H54 (cell line): ENCODE results near the gene ULBP3.
"Not testable (repeated sequence)": the region's sequence is repeated elsewhere in the genome, so short reads cannot be mapped to it uniquely, and the experiment has no call there.

ENCODE experiments used
- DNase-seq: peaks from one replicate; pipeline ENCODE4 v3.0.0; 2011; ENCODE audit warnings: low spot score, mixed read lengths; ENCODE audit not compliant: insufficient read length
- FAIRE-seq: peaks from 3 replicates; lab custom pipeline; 2011; peaks lifted over from hg19 to GRCh38; lab: Jason Lieb, UNC
- POLR2A ChIP-seq: IDR thresholded peaks from 2 replicates; pipeline ENCODE4 v1.6.1; 2011; ENCODE audit warnings: low read depth, mild to moderate bottlenecking, low read length

Gene ULBP3

DNA sequence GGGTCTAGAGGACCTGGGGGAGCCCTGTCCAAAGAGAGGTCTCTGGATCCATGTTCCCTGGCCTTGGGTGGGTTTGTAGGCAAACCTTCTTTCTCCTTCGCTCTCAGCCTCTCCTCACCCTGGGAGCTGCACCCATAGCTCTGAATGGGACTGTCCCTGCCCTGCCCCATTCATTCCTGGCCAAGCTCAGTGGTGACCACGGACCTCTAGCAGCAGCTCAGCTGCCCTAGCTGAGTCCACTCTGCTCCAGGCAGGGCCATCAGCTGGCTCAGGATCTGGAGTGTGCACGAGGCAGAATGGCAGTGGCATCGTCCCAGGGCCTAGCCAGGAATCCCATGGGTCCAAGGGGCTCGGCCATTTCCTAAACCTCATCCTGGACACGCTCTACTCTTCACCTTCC is 5.3 kb downstream of the ULBP3 start:
- no peak for FAIRE-seq
- DNase-seq: no peak
- no peak for TF ChIP-seq POLR2A

DNA sequence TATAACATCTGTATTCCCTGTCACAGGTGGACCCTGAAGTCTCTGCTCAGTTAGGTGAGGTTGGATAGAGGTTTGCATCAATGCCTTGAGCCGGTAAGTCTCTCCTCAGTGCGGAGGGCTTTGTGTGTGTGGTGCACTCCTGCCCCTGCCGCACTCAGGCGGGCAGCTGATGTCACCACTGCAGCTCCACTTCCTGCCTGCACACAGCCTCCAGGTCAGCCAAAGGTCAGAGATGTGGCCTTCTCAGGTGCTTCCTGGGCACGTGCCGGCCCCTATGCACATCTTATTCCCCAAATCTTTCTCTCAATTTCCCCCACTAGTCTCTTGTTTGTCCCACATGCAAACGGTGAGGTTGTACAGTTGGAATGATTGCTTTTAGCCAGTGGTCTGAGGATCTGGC is 8.9 kb downstream of the ULBP3 start:
- FAIRE-seq, DNase-seq: not testable (repeated sequence)

GRCh38 chr6:150058986-150059385 is 9.9 kb downstream of the ULBP3 start:
- DNase-seq (no peak), FAIRE-seq (no peak)
- TF ChIP-seq POLR2A: no peak

DNA sequence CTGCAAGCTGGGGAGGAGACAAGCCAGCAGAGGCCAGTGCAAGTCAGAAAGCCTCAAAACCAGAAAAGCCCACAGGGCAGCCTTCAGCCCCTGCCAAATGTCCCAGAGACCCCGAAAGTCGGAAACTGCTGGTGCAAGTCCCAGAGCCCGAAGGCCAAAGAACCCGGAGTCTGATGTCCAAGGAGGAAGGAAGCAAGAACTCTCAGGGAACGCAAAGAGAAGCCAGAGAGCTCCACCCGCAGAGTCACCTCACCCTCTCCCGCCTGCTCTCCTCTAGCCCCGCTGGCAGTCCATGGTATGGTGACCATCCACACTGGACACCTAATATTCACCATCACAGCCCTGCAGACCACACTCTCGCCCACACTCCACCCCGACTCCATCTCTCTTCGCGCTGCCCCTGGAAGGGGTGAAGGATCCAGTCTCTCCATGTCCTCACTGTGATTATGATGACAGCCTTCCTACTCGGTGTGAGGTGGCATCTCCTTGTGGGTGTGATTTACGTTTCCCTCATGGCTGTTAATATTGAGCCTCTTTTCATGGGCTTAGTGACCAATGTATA is 10.6 kb downstream of the ULBP3 start:
- no peak for TF ChIP-seq POLR2A
- DNase-seq (no peak), FAIRE-seq (no peak)

DNA sequence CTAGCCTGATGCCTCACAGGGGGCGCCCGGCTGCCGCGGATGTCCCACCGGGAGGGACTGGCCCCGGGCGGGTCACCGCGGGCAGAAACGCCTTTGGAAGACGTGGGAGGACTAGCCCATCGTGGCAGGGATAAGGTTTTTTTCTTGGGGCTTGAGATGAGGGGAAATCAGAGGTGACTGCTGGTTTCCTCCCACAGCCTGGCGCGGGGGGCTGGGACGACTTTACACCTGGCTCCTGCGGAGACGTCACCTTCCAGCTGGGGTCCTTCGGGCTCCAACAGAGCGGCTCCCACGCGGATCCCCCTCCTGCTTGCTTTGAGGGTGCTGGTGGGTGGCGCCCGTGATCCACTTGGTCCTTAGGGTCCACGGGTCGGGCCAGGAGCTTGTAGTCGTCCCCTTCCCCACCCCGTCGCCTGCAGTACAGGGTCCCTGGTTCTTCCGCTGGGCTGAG is 11.4 kb downstream of the ULBP3 start:
- DNase-seq (no peak), FAIRE-seq (no peak)
- TF ChIP-seq POLR2A: no peak

- no peak for DNase-seq
- FAIRE-seq: no peak
- TF ChIP-seq POLR2A: no peak
These were observed 12.0 kb downstream of the ULBP3 start for GRCh38 chr6:150056916-150057315.

GRCh38 chr6:150056156-150056555 is 12.8 kb downstream of the ULBP3 start:
- DNase-seq: no peak
- no peak for TF ChIP-seq POLR2A
- FAIRE-seq: no peak

- no peak for DNase-seq
- TF ChIP-seq POLR2A: no peak
- no peak for FAIRE-seq
These were observed 13.8 kb downstream of the ULBP3 start for GRCh38 chr6:150055131-150055530.

DNA sequence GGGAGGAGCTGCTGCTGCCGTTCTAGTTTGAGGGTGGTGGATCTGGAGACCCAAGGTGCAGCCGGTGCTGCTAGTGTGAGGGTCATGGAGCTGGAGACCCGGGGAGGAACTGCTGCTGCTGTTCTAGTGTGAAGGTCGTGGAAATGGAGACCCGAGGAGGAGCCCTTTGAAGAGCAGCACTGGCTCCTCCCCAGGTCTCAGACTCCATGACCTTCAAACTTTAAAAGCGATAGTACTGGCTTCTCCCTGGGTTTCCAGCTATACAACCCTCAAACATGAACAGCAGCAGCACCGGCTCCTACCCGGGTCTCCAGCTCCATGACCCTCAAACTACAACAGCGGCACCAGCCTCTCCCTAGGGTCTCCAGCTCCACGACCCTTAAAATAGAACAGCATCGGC is 15.5 kb downstream of the ULBP3 start:
- no peak for DNase-seq
- no peak for FAIRE-seq
- TF ChIP-seq POLR2A: no peak

GRCh38 chr6:150050846-150051245 is 18.1 kb downstream of the ULBP3 start:
- no peak for TF ChIP-seq POLR2A
- DNase-seq (no peak), FAIRE-seq (no peak)

DNA sequence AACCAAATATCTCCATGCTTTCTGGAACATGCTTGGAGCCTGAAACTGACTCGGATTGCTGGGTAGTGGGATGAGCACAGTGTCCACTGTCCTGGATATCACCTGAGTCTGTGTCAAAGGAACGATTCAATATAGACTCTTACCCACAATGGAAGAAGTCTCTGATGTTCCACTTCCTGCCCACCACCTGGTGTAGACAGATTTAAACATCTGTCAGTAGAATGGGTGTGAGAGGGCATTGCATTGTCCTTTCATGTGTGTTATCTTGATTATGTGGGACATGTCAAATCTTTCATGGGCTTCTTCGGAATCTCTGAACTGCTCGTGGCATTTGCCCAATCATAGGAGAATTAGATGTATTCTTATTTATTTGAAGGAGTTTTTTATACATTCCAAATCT is 20.8 kb downstream of the ULBP3 start:
- FAIRE-seq: no peak

DNA sequence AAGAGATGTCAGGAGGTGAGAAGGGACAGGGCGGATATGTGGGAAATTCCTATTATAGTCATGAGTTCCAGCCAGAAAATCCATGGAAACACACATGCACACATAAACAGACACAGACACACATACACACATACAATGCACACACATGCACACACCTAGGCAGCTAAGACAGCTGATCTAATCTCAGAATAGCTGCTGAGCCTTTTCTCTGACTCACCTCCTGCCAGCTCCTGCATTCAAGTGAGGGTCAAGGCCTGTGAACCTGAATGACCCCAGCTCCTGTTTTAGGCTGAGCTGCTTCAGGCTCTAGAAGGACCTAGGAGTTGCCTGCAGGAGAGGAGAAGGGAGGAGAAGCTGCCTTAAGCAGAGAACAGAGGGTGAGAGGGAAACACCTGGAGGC is 22.0 kb downstream of the ULBP3 start:
- TF ChIP-seq POLR2A: no peak
- FAIRE-seq (no peak), DNase-seq (no peak)

More for the DNA sequence above, 20.8 kb downstream of the ULBP3 start:
- no peak for DNase-seq
- TF ChIP-seq POLR2A: no peak

GRCh38 chr6:150044621-150045145 is 24.2 kb downstream of the ULBP3 start:
- no peak for FAIRE-seq

DNA sequence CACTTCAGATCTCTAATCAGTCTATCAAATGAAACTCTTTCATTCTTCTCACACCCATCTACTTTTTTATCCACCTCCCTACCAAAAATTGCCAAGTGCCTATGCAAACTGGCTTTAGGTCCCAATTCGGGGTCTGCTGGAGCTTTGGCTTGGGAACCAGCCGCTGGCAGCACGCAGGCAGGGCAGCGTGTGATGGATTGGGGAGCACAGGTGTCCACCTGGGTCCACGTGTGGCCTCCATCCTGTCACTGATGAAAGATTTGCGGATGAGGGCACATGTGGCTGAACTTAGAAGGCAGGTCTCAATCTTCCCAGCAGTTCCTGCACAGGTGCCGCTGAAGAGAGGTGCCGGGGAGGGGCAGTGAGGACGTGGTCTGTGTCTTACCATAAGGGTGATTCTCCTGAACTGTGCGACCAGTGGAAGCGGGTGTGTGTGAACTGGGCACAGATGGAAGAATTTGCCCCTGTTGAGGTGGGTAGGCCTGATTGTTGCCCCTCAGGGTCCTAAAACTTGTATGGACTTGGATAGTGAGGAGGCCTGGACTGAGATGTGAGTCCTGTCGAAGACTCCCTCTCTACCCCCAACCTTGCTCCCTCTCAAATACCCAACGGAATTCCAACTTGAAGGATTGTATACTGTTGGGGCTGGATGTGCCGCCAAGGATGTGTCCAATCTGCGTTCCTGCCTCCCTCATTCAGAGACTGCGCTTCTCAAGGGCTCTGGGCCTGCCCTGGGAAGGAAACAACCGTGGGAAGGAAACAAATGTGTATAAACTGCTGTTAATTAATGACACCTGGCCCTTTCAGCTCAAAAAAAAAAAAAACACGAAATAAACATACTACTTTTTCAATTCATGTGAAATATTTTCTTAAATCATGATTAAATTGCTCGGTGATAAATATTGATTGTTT is 25.2 kb downstream of the ULBP3 start:
- DNase-seq (no peak), FAIRE-seq (no peak)
- TF ChIP-seq POLR2A: no peak

More at GRCh38 chr6:150044621-150045145, 24.2 kb downstream of the ULBP3 start:
- no peak for TF ChIP-seq POLR2A
- DNase-seq: no peak

GRCh38 chr6:150043096-150043495 is 25.8 kb downstream of the ULBP3 start:
- TF ChIP-seq POLR2A: no peak
- FAIRE-seq (no peak), DNase-seq (no peak)
